HUES64 (cell line): ENCODE data around the gene MIF4GD.
A peak's percentile ranks its signal among the peaks of the same experiment; 100 is the strongest.
"Not testable (repeated sequence)": the region's sequence is repeated elsewhere in the genome, so short reads cannot be mapped to it uniquely, and the experiment has no call there.

Source experiments
- H3K27ac ChIP-seq: 2 replicates; pipeline ENCODE4 v1.7.0; 2013; ENCODE audit warnings: low read depth, low read length, inconsistent platforms
- H3K27me3 ChIP-seq: 2 replicates; pipeline ENCODE4 v1.6.1; 2013; ENCODE audit warnings: mild to moderate bottlenecking, low read length; ENCODE audit not compliant: insufficient read depth
- H3K36me3 ChIP-seq: 2 replicates; pipeline ENCODE4 v1.6.1; 2013; ENCODE audit warnings: mild to moderate bottlenecking, low read length; ENCODE audit not compliant: insufficient read depth
- H3K4me1 ChIP-seq: 2 replicates; pipeline ENCODE4 v1.6.1; 2013; ENCODE audit warnings: mild to moderate bottlenecking, low read length, moderate library complexity; ENCODE audit not compliant: insufficient read depth
- H3K4me3 ChIP-seq: 2 replicates; pipeline ENCODE4 v1.5.1; 2013; ENCODE audit warnings: mild to moderate bottlenecking, low read length, moderate library complexity
- H3K9ac ChIP-seq: 2 replicates; pipeline ENCODE4 v1.6.1; 2013; ENCODE audit warnings: mild to moderate bottlenecking, low read depth, low read length
- H3K9me3 ChIP-seq: 2 replicates; pipeline ENCODE4 v1.6.1; 2013; ENCODE audit warnings: low read depth, low read length; ENCODE audit not compliant: insufficient read depth
- WGBS: fragments of 150-250, 120-280 bp; methylation state at CpG from one replicate; pipeline ENCODE4 v1.1.7; 2013; ENCODE audit warnings: missing lambda C conversion rate; 5-methylcytosine and 5-hydroxymethylcytosine counted together

The MIF4GD gene

DNA sequence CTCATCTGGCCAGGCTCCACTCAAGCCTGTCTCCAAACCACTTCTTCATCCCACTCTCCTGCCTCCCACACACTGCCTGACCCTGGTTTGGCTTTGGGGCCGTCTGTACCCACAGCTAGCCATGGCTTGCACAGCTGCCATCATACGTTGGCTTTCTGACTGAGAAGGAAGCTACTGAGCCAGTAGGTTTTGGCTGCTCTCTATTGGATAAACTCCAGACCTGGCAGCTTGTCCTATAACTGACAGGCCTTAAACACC lies 3.9 kb downstream of the MIF4GD start:
- H3K9ac ChIP-seq: no peak overlapping the region
- WGBS: 89% methylated on average over 2 of the region's 2 CpGs
- H3K9me3 ChIP-seq: no peaks in the 10 kb centered on the region
- no peaks in the 10 kb centered on the region for H3K27me3 ChIP-seq
- H3K4me3 ChIP-seq: no peak overlapping the region
- H3K27ac ChIP-seq: no peak overlapping the region; the same call in 1 of the 2 replicates
- peaks cover 11% of the 10 kb centered on the region for H3K4me1 ChIP-seq
- H3K36me3 ChIP-seq: peaks cover 45% of the 10 kb centered on the region

DNA sequence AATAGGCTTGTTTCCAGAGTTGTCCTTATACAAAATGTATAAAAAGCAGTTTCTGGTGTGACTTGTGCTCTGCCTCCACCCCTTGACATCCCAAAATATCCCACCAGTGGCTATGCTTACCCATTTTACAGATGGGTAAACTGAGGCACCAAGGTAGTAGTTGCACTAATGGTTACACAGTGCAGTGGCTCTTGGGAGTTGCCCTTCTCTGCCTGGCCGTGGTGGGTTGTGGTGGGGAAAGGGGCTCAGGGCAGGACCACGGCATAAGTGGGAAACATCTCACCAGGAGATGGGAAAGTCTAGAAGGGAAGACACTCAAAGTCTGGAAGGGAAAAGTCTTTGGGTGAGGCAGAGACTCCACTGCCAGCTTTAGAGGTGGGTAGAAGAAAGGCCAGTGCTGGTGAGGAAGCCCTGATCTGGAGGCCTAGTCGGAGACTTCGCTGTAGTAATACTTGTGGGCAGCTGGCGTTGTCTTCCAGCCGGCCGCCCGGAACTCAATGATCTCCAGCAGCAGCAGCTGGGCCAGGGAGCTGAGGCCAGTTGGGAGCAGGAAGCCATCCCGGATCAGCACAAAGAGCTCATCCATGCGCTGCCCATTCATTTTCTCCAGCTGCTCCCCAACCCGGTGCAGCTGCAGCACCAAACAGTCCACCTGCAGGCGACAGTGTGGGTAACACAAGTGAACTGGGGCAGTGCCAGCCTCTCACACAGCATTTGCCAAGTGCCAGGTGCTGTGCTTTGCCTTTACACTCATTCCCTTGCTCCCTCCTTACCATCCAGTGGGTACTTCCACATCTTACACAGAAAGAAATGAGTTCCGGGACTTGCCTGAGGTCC lies 4.5 kb downstream of the MIF4GD start:
- Histone ChIP-seq H3K4me1 (peaks cover 11% of the 10 kb centered on the region), H3K9ac (no peak overlapping the region), H3K9me3 (no peaks in the 10 kb centered on the region), H3K27ac (no peak overlapping the region), H3K36me3 (peaks cover 45% of the 10 kb centered on the region), H3K27me3 (no peaks in the 10 kb centered on the region), H3K4me3 (no peak overlapping the region)
- 96% methylated on average over 13 of the region's 13 CpGs for WGBS

DNA sequence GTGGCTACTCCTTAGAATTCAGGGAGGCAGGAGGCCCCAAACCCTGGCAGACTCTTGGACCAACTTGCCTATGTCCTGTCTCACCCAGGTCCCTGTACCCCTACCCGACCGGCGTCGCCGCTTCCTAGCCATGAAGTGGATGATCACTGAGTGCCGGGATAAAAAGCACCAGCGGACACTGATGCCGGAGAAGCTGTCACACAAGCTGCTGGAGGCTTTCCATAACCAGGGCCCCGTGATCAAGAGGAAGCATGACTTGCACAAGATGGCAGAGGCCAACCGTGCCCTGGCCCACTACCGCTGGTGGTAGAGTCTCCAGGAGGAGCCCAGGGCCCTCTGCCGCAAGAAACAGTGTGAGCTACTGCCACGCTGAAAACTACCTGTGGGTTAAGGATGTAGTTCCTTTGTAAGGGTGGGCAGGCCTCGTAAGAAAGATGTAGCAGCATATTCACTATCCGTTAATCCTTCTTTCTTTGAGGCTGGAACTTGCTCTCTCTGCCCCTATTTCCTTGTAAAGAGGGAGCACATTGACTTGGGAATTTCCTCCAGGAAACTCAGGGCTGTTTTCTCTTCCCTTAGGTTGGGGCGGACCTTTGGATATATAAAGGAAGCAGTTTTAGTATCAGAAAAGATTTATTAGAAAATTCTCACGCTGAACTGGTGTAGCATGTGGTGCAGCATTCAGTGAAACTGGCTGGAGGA lies 5.3 kb downstream of the MIF4GD start:
- no peaks in the 10 kb centered on the region for H3K27me3 ChIP-seq
- H3K27ac ChIP-seq: no peak overlapping the region
- no peak overlapping the region for H3K4me3 ChIP-seq
- no peak overlapping the region for H3K9ac ChIP-seq
- WGBS: 96% methylated on average over 17 of the region's 17 CpGs
- no peaks in the 10 kb centered on the region for H3K9me3 ChIP-seq
- H3K4me1 ChIP-seq: peaks cover 11% of the 10 kb centered on the region
- peaks cover 45% of the 10 kb centered on the region for H3K36me3 ChIP-seq

DNA sequence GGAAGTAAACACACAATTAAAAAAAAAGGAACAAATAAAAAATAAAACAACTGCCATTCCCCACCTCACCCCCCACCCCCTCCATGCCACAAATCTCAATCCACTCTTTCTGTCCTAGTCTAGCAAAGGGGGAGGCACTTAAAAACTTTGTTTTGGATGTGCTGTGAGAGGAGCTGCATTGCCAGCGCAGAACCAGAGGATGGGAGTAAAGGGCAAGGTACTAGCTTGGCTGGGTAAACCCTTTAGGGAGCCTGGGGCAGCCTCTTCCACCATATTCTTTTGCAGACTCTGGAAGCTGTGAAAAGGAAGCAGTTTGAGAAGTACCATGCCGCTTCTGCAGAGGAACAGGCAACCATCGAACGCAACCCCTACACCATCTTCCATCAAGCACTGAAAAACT lies 8.0 kb downstream of the MIF4GD start:
- Histone ChIP-seq H3K4me3 (peak overlapping the region; percentile 96), H3K27me3 (no peaks in the 10 kb centered on the region), H3K9me3 (no peaks in the 10 kb centered on the region), H3K27ac (no peak overlapping the region), H3K9ac (peak overlapping the region; percentile 99; the same call in 1 of the 2 replicates), H3K4me1 (peaks cover 17% of the 10 kb centered on the region), H3K36me3 (peaks cover 45% of the 10 kb centered on the region)
- WGBS: 94% methylated on average over 4 of the region's 4 CpGs

DNA sequence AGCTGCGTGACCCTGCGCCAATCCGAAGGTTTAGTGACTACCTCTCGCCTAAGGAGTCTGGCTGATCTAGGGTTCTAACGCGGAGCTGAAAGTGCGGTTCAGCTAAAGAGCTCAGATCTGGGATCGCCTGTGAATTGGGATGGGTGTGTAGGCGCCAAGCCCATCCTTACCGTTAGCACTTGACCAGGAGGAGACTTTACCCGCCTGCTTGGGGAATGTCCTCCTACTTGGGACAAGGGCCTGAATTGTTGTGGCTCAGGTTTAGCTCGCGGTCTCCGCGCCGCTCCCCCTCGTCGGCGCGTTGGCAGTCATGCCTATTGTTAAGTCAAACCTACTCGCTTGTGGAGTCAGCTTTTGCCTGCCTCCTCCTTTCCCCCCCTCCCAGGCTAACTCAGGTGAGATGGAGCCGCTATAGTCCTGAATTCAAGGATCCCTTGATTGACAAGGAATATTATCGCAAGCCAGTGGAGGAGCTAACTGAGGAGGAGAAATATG lies 8.9 kb downstream of the MIF4GD start:
- Histone ChIP-seq H3K9ac (peak overlapping the region; percentile 99), H3K9me3 (no peaks in the 10 kb centered on the region), H3K27me3 (no peaks in the 10 kb centered on the region), H3K27ac (peak overlapping the region; percentile 98), H3K4me1 (peaks cover 13% of the 10 kb centered on the region), H3K4me3 (peak overlapping the region; percentile 96), H3K36me3 (peaks cover 43% of the 10 kb centered on the region)
- under 1% methylated on average over 23 of the region's 23 CpGs for WGBS

DNA sequence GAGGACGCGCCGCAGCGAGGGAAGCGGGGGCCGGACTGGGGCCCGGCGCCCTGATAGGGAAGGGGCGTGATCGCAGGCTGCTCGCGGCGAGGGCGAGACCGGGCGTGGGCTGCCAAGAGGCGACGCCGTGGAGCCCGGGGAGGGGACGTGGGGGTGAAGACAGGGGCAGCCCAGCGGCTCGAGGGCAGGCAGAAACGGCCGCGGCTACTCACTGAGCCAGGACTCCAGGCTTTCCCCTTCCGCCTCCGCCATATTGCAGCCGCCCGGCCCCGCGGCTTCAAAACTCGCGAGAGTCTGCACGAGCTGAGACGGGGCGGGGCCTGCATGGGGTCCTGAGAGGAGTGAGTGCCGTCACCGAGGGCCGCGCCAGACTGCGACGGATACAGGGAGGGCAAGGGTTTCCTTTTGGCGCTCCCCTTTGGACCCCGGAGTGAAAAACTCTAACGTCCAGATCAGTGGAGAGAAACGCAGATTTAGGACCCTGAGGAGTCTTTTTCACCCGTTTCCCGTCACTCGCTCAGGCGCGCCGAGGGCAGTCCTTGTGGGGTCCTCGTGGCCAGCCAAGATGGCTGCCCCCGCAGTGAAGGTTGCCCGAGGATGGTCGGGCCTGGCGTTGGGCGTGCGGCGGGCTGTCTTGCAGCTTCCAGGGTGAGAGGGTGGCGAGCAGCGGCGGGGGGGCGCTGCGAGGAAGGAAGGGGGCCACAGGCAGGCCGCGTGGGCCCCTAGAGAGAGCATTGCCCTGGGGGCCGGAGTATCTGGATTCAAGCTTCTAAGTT lies 9.5 kb downstream of the MIF4GD start, which contains the start of the genes GGA3 and MRPS7:
Gene GGA3 (minus strand): TSS at position 271 of the 776 bp plus-strand sequence. CDS start 19 bp downstream, at position 252.
Gene MRPS7 (plus strand): TSS at position 544 of the 776 bp plus-strand sequence. CDS start 22 bp downstream, at position 566.
- peaks cover 13% of the 10 kb centered on the region for H3K4me1 ChIP-seq
- H3K9ac ChIP-seq: peak within 1 kb of the TSS; percentile 99
- no peaks in the 10 kb centered on the region for H3K27me3 ChIP-seq
- peaks cover 37% of the 10 kb centered on the region for H3K36me3 ChIP-seq
- H3K4me3 ChIP-seq: peak within 1 kb of the TSS; percentile 96
- WGBS: under 1% methylated on average over 68 of the region's 69 CpGs
- H3K27ac ChIP-seq: peak within 1 kb of the TSS; percentile 98
- H3K9me3 ChIP-seq: no peaks in the 10 kb centered on the region

DNA sequence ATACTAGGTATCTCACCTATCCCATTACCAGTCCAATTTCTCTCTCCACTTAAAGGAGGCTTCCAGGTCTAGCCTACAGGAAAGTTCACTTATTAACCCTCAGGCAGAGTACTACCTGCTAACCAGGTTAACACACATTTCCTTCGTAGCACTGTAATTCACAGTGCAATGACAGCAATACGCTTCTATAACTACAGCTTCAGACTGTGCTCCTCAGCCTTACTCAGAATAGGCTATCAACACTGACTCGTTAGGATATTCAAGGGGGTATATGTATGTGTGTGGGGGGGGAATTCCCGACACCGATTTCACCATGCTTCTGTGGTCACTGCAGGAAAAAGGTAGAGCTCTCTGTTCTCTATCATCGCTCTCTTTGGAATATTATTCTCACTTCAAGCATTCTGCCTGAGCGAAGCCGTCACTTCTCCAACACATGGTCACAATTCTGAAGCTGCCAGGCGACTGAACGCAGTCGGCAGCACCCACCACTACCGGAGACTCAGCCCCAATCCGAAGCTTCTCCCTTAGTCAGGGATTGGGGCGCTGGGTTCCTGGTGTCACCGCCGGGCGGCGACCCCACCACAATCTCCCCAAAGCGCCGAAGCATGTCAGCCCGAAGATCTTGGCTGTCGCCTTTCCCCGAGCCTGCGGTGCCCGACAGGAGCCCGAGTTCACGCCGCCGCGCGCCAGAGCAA lies 10.2 kb downstream of the MIF4GD start:
- peak overlapping the region; percentile 99 for H3K9ac ChIP-seq
- peak overlapping the region; percentile 98 for H3K27ac ChIP-seq
- H3K4me3 ChIP-seq: peak overlapping the region; percentile 96
- WGBS: 5% methylated on average over 31 of the region's 31 CpGs
- no peaks in the 10 kb centered on the region for H3K27me3 ChIP-seq
- peaks cover 29% of the 10 kb centered on the region for H3K36me3 ChIP-seq
- H3K4me1 ChIP-seq: peaks cover 13% of the 10 kb centered on the region
- H3K9me3 ChIP-seq: no peaks in the 10 kb centered on the region

DNA sequence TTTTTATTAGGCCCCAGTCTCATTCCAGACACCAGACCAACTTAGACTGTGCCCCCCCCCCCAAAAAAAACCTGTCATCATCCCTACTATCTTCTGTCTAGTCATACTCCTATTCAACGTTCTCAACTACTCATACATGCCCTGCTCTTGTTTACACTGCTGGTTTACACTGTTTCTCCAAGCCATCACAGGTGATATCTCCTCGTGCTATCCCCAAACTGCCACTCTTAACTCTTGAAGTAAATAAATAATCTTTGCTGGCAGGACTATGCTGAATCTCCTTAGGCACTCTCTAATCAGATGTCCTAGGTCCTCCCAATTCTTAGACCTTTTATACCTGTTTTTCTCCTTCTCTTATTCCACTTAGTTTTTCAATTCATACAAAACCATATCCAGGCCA lies 13.8 kb downstream of the MIF4GD start:
- H3K9ac ChIP-seq, H3K27ac ChIP-seq, H3K4me3 ChIP-seq, H3K36me3 ChIP-seq, H3K9me3 ChIP-seq, H3K4me1 ChIP-seq, H3K27me3 ChIP-seq: not testable (repeated sequence)
- 80% methylated on average over 2 of the region's 2 CpGs for WGBS

DNA sequence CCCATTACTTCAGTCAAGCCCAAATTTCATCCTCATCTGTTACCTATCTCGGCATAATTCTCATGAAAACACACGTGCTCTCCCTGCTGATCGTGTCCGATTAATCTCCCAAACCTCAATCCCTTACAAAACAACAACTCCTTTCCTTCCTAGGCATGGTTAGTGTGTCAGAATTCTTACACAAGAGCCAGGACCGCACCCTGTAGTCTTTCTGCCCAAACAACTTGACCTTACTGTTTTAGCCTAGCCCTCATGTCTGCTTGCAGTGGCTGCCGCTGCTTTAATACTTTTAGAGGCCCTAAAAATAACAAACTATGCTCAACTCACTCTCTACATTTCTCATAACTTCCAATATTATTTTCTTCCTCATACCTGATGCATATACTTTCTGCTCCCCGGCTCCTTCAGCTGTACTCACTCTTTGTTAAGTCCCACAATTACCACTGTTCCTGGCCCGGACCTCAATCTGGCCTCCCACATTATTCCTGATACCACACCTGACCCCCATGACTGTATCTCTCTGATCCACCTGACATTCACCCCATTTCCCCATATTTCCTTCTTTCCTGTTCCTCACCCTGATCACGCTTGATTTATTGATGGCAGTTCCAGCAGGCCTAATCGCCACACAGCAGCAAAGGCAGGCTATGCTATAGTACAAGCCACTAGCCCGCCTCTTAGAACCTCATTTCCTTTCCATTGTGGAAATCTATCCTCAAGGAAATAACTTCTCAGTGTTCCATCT lies 14.9 kb downstream of the MIF4GD start:
- not testable (repeated sequence) for H3K27me3 ChIP-seq, H3K9ac ChIP-seq, H3K4me3 ChIP-seq, H3K27ac ChIP-seq, H3K9me3 ChIP-seq, H3K4me1 ChIP-seq, H3K36me3 ChIP-seq
- WGBS: 96% methylated on average over 7 of the region's 11 CpGs
